ENCODE measurements around the gene PDXDC1. TPM values are rescaled to one million over a fixed set of nuclear protein-coding genes. Genes with fewer than 3 reads are reported as not detected.

The PDXDC1 gene
- total RNA-seq, 1 donor from 2014 or later: 55.5 TPM

DNA sequence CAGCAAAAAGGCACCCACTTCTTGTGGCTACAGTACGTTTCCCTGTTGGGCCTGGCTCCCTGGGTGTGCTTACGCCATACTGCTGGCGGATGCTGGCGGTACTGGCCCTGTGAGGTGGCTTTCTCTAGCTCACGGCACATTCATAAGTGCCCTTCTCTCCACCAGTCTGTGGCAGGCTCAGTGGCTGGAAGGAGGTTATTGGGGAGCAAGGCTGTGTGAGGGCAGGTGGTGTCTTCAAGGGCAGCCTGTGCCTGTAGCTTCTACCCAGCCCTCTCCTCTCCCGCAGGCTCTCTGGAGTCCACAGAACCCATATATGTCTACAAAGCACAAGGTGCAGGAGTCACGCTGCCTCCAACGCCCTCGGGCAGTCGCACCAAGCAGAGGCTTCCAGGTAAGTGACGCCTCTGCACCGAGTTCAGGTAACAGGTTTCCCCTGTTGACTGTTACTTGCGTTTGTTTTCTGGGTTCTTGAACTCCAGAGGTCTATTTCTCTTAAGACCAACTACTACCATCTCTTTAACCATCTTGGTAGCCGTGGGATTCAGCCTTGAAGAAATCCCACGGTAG is 60.4 kb downstream of the PDXDC1 start:
- H3K4me3 ChIP-seq (ENCODE audit: low read depth, low read length): no peak overlapping the region
- peaks cover 7% of the 10 kb centered on the region for H3K36me3 ChIP-seq (ENCODE audit: control insufficient read depth, insufficient read depth, low read length)
- DNase-seq (ENCODE audit: low read depth): no peak
- TF ChIP-seq, protein P1, sequence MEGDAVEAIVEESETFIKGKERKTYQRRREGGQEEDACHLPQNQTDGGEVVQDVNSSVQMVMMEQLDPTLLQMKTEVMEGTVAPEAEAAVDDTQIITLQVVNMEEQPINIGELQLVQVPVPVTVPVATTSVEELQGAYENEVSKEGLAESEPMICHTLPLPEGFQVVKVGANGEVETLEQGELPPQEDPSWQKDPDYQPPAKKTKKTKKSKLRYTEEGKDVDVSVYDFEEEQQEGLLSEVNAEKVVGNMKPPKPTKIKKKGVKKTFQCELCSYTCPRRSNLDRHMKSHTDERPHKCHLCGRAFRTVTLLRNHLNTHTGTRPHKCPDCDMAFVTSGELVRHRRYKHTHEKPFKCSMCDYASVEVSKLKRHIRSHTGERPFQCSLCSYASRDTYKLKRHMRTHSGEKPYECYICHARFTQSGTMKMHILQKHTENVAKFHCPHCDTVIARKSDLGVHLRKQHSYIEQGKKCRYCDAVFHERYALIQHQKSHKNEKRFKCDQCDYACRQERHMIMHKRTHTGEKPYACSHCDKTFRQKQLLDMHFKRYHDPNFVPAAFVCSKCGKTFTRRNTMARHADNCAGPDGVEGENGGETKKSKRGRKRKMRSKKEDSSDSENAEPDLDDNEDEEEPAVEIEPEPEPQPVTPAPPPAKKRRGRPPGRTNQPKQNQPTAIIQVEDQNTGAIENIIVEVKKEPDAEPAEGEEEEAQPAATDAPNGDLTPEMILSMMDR (IDR thresholded peaks at IDR 0.05; ENCODE audit: insufficient read depth, low read length, poor library complexity, severe bottlenecking): no peak
- H3K27me3 ChIP-seq (ENCODE audit: control insufficient read depth, insufficient read depth, low read length): no peaks in the 10 kb centered on the region

DNA sequence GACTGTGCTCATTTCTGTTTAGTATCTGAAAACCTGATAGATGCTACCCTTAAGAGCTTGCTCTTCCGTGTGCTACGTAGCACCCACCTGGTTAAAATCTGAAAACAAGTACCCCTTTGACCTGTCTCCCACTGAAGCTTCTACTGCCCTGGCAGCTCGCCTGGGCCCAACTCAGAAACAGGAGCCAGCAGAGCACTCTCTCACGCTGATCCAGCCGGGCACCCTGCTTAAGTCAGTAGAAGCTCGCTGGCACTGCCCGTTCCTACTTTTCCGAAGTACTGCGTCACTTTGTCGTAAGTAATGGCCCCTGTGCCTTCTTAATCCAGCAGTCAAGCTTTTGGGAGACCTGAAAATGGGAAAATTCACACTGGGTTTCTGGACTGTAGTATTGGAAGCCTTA is 62.2 kb downstream of the PDXDC1 start:
- H3K36me3 ChIP-seq (ENCODE audit: control insufficient read depth, insufficient read depth, low read length): peaks cover 7% of the 10 kb centered on the region
- H3K27me3 ChIP-seq (ENCODE audit: control insufficient read depth, insufficient read depth, low read length): no peaks in the 10 kb centered on the region
- TF ChIP-seq, protein P1 (IDR thresholded peaks at IDR 0.05; ENCODE audit: insufficient read depth, low read length, poor library complexity, severe bottlenecking): no peak
- H3K4me3 ChIP-seq (ENCODE audit: low read depth, low read length): no peak overlapping the region
- no peak for DNase-seq (ENCODE audit: low read depth)

DNA sequence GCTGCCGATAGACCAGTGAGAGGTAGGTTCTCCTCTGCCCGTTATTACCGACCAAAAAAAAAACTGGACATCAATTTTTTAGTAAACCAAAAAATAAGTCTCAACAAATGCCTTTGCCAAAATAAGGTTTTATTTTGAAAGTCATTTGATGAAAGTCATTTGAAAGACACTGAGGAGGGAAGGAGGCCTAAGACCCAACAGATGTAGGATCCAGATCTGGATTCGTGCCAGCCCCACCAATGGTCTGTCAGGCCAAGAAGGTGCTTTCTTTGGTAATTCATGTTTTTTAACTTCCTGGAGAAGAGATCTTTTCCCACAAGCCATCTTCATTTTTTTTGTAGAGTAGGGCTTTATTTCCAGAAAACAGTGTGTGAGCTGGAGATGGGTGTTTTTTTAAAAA is 62.9 kb downstream of the PDXDC1 start:
- TF ChIP-seq, protein P1 (IDR thresholded peaks at IDR 0.05; ENCODE audit: insufficient read depth, low read length, poor library complexity, severe bottlenecking): no peak
- peaks cover 7% of the 10 kb centered on the region for H3K36me3 ChIP-seq (ENCODE audit: control insufficient read depth, insufficient read depth, low read length)
- no peaks in the 10 kb centered on the region for H3K27me3 ChIP-seq (ENCODE audit: control insufficient read depth, insufficient read depth, low read length)
- no peak overlapping the region for H3K4me3 ChIP-seq (ENCODE audit: low read depth, low read length)
- DNase-seq (ENCODE audit: low read depth): no peak

DNA sequence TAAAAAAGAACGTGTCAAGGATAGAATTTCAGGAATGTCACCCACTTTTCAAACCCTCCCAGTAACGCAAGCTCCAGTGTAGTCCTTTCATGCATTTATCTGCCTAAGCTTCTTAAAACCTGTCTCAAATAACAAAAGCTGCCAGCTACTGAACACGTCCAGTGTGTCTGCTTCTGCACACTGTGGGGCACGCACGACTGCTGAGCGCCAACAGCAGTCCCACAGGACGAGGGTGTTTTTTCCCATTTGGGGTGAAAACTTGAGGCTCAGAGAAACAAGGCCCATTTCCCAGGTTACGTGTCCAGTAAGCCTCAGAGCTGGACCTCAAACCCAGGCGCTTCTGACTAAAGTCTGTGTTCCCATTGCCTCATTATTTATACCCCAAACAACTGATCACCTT is 63.9 kb downstream of the PDXDC1 start:
- Histone ChIP-seq H3K27me3 (ENCODE audit: control insufficient read depth, insufficient read depth, low read length) (no peaks in the 10 kb centered on the region), H3K36me3 (ENCODE audit: control insufficient read depth, insufficient read depth, low read length) (peaks cover 1% of the 10 kb centered on the region), H3K4me3 (ENCODE audit: low read depth, low read length) (no peak overlapping the region)
- TF ChIP-seq, protein P1 (IDR thresholded peaks at IDR 0.05; ENCODE audit: insufficient read depth, low read length, poor library complexity, severe bottlenecking): no peak
- no peak for DNase-seq (ENCODE audit: low read depth)

DNA sequence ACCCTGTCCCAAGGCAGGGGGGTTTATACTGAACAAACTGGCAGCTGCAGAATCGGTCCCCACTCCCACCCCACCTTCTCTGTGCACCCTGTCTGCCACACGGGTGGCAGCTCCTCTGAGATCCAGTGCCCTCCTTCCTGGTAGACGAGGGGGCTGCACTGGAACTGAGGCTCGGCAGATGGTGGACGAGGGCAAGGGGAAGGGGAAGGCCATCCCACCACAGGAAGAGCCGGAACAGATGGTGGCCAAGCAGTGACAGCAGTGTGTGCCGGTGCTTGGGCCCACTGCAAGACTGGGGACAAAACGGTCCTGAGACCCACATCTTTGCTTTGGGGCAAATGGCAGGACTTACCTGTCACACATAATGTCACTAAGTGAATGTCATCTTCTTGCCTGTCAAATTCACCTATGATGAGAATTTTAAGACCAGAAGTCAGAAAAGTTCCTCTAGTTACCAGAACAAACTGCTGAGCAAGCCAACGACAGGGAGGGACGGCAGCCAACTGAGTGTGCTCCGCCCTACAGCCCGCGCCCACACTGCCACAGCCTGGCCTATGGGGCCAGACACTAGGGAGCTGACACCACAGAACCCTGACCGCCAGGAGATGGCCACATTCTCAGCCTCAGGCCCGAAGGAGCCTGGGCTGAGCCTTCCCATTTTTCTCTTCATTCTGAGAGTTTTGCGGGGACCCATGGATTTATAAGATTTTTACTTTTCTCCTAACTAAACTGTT is 66.6 kb downstream of the PDXDC1 start:
- Histone ChIP-seq H3K4me3 (ENCODE audit: low read depth, low read length) (no peak overlapping the region), H3K27me3 (ENCODE audit: control insufficient read depth, insufficient read depth, low read length) (no peaks in the 10 kb centered on the region), H3K36me3 (ENCODE audit: control insufficient read depth, insufficient read depth, low read length) (peaks cover 1% of the 10 kb centered on the region)
- DNase-seq (ENCODE audit: low read depth): no peak
- TF ChIP-seq, protein P1 (IDR thresholded peaks at IDR 0.05; ENCODE audit: insufficient read depth, low read length, poor library complexity, severe bottlenecking): no peak

Data from kidney epithelial cell (primary cell).